HG02763 (cell line): ENCODE data around the gene DLD.
A peak's percentile ranks its signal among the peaks of the same experiment; 100 is the strongest.
"Not testable (repeated sequence)": the region's sequence is repeated elsewhere in the genome, so short reads cannot be mapped to it uniquely, and the experiment has no call there.

Source experiments
- ATAC-seq: cut with Tn5 transposase; IDR thresholded peaks from one replicate; pipeline ENCODE4 v1.9.1; 2021; ENCODE audit warnings: mild to moderate bottlenecking, moderate library complexity; ENCODE audit not compliant: unreplicated experiment

DLD gene

GRCh38 chr7:107915541-107915940, 24.6 kb downstream of the DLD start:
- no peak for ATAC-seq

GRCh38 chr7:107917763-107918651, 27.0 kb downstream of the DLD start:
- peak; percentile 84 for ATAC-seq

GRCh38 chr7:107918948-107919347, 28.0 kb downstream of the DLD start:
- no peak for ATAC-seq

- ATAC-seq = no peak
Measured at GRCh38 chr7:107920048-107920772, 29.2 kb downstream of the DLD start.

- ATAC-seq = not testable (repeated sequence)
Measured at GRCh38 chr7:107921826-107922225, 30.8 kb downstream of the DLD start.

GRCh38 chr7:107922886-107923285, 31.9 kb downstream of the DLD start:
- ATAC-seq = no peak

GRCh38 chr7:107924841-107925504, 34.0 kb downstream of the DLD start:
- ATAC-seq = peak; percentile 83

- no peak for ATAC-seq
Measured at GRCh38 chr7:107926481-107926880, 35.5 kb downstream of the DLD start.

- no peak for ATAC-seq
Measured at GRCh38 chr7:107931740-107932515, 40.9 kb downstream of the DLD start.

GRCh38 chr7:107932805-107933204, 41.8 kb downstream of the DLD start:
- ATAC-seq = no peak

- ATAC-seq = no peak
Measured at GRCh38 chr7:107933386-107934013, 42.5 kb downstream of the DLD start.

GRCh38 chr7:107934991-107935770, 44.2 kb downstream of the DLD start:
- ATAC-seq = no peak

GRCh38 chr7:107936312-107936711, 45.3 kb downstream of the DLD start:
- no peak for ATAC-seq

- no peak for ATAC-seq
Measured at GRCh38 chr7:107937531-107937930, 46.5 kb downstream of the DLD start.

- ATAC-seq = no peak
Measured at GRCh38 chr7:107938456-107939250, 47.7 kb downstream of the DLD start.

- no peak for ATAC-seq
Measured at GRCh38 chr7:107939573-107940489, 48.8 kb downstream of the DLD start.

- ATAC-seq = no peak
Measured at GRCh38 chr7:107940951-107941350, 50.0 kb downstream of the DLD start.

- ATAC-seq = no peak
Measured at GRCh38 chr7:107943018-107943417, 52.0 kb downstream of the DLD start.
